Mucosa of rectum (tissue), 2 donors: ENCODE measurements around the gene UNC93B1.

Experiments used
- H3K27ac ChIP-seq, 2 donors: one replicate each; pipeline ENCODE4 v1.7.0; 2013; ENCODE audit warnings: inconsistent platforms in 2 of 2, low read depth in 2 of 2, low read length in 2 of 2
- H3K27me3 ChIP-seq, 2 donors: one replicate each; pipeline ENCODE4 v1.7.0; 2013; ENCODE audit warnings: low read length in 2 of 2; ENCODE audit not compliant: control insufficient read depth in 2 of 2, insufficient read depth in 2 of 2
- H3K36me3 ChIP-seq, 2 donors: one replicate each; pipeline ENCODE4 v1.7.0; 2013; ENCODE audit warnings: low read length in 2 of 2; ENCODE audit not compliant: control insufficient read depth in 2 of 2, insufficient read depth in 2 of 2
- H3K4me1 ChIP-seq, 2 donors: one replicate each; pipeline ENCODE4 v1.7.0; 2013; ENCODE audit warnings: low read length in 2 of 2, mild to moderate bottlenecking in 1 of 2; ENCODE audit not compliant: control insufficient read depth in 2 of 2, insufficient read depth in 2 of 2
- H3K4me3 ChIP-seq, 2 donors: one replicate each; pipeline ENCODE4 v1.7.0; 2013; ENCODE audit warnings: low read length in 2 of 2
- H3K9ac ChIP-seq, 2 donors: one replicate each; pipeline ENCODE4 v1.7.0; 2013; ENCODE audit warnings: low read length in 2 of 2, low read depth in 1 of 2, mild to moderate bottlenecking in 1 of 2
- H3K9me3 ChIP-seq, 2 donors: one replicate each; pipeline ENCODE4 v1.7.0; 2013; ENCODE audit warnings: low read length in 2 of 2; ENCODE audit not compliant: control insufficient read depth in 2 of 2
- donor health status: healthy.
- donor health status: Normal muscosa, but diverticular disease.

The UNC93B1 gene

GRCh38 chr11:68039526-68040086, 35.7 kb upstream of the UNC93B1 start:
- peak overlapping the region; percentile 90 for H3K27ac ChIP-seq
- no peaks in the 10 kb centered on the region for H3K9me3 ChIP-seq
- H3K9ac ChIP-seq = peak overlapping the region; percentile 87 to 97
- peak overlapping the region; percentile 80 to 84 for H3K4me3 ChIP-seq
- peaks cover 31 to 36% of the 10 kb centered on the region in 2 donors for H3K4me1 ChIP-seq
- H3K27me3 ChIP-seq = no peaks in the 10 kb centered on the region
- H3K36me3 ChIP-seq = peaks cover 4 to 12% of the 10 kb centered on the region in 2 donors

- H3K9me3 ChIP-seq = no peaks in the 10 kb centered on the region
- H3K9ac ChIP-seq = peak within 1 kb of the TSS; percentile 87 to 97
- peak within 1 kb of the TSS; percentile 90 for H3K27ac ChIP-seq
- no peaks in the 10 kb centered on the region for H3K27me3 ChIP-seq
- peak within 1 kb of the TSS; percentile 80 to 84 for H3K4me3 ChIP-seq
- H3K36me3 ChIP-seq = peaks cover 5 to 11% of the 10 kb centered on the region in 2 donors
- H3K4me1 ChIP-seq = peaks cover 31 to 36% of the 10 kb centered on the region in 2 donors
Measured at GRCh38 chr11:68038718-68039525, 35.0 kb upstream of the UNC93B1 start, which contains the start of gene TCIRG1. TSS of gene TCIRG1 (plus strand) at chr11:68039025. CDS start at chr11:68041272, 2,247 bp downstream.

- H3K4me3 ChIP-seq = peak overlapping the region; percentile 80 to 84
- peak overlapping the region; percentile 90 for H3K27ac ChIP-seq
- H3K9me3 ChIP-seq = no peaks in the 10 kb centered on the region
- peak overlapping the region; percentile 87 to 97 for H3K9ac ChIP-seq
- H3K4me1 ChIP-seq = peaks cover 31 to 36% of the 10 kb centered on the region in 2 donors
- peaks cover 11% of the 10 kb centered on the region in 2 donors for H3K36me3 ChIP-seq
- no peaks in the 10 kb centered on the region for H3K27me3 ChIP-seq
Measured at GRCh38 chr11:68038226-68038717, 34.4 kb upstream of the UNC93B1 start.

- Histone ChIP-seq H3K9me3 (no peaks in the 10 kb centered on the region), H3K27me3 (no peaks in the 10 kb centered on the region), H3K4me3 (no peak overlapping the region), H3K9ac (peak overlapping the region in 1 of 2 donors; percentile 97), H3K4me1 (peaks cover 31 to 36% of the 10 kb centered on the region in 2 donors), H3K36me3 (peaks cover 8 to 13% of the 10 kb centered on the region in 2 donors), H3K27ac (peak overlapping the region; percentile 90)
Measured at GRCh38 chr11:68037411-68038225, 33.7 kb upstream of the UNC93B1 start.

GRCh38 chr11:68036717-68037239, 32.9 kb upstream of the UNC93B1 start:
- peak overlapping the region in 1 of 2 donors; percentile 35 for H3K4me3 ChIP-seq
- no peaks in the 10 kb centered on the region for H3K9me3 ChIP-seq
- H3K36me3 ChIP-seq = peaks cover 8 to 16% of the 10 kb centered on the region in 2 donors
- H3K4me1 ChIP-seq = peaks cover 35 to 41% of the 10 kb centered on the region in 2 donors
- no peaks in the 10 kb centered on the region for H3K27me3 ChIP-seq
- H3K27ac ChIP-seq = peak overlapping the region; percentile 72 to 90
- H3K9ac ChIP-seq = peak overlapping the region in 1 of 2 donors; percentile 27

- no peaks in the 10 kb centered on the region for H3K9me3 ChIP-seq
- H3K4me3 ChIP-seq = no peak overlapping the region
- peaks cover 41 to 46% of the 10 kb centered on the region in 2 donors for H3K4me1 ChIP-seq
- H3K27me3 ChIP-seq = no peaks in the 10 kb centered on the region
- peak overlapping the region; percentile 72 to 90 for H3K27ac ChIP-seq
- H3K9ac ChIP-seq = peak overlapping the region in 1 of 2 donors; percentile 27
- H3K36me3 ChIP-seq = peaks cover 8 to 16% of the 10 kb centered on the region in 2 donors
Measured at GRCh38 chr11:68036141-68036716, 32.3 kb upstream of the UNC93B1 start.

- Histone ChIP-seq H3K27me3 (no peaks in the 10 kb centered on the region), H3K9ac (no peak overlapping the region), H3K4me3 (no peak overlapping the region), H3K9me3 (no peaks in the 10 kb centered on the region), H3K4me1 (peaks cover 37 to 44% of the 10 kb centered on the region in 2 donors), H3K36me3 (peaks cover 8 to 16% of the 10 kb centered on the region in 2 donors), H3K27ac (no peak overlapping the region)
Measured at GRCh38 chr11:68035266-68035876, 31.5 kb upstream of the UNC93B1 start.

GRCh38 chr11:68033708-68034045, 29.8 kb upstream of the UNC93B1 start:
- H3K27ac ChIP-seq = no peak overlapping the region
- H3K4me1 ChIP-seq = peaks cover 32 to 34% of the 10 kb centered on the region in 2 donors

More at GRCh38 chr11:68033708-68034045, 29.8 kb upstream of the UNC93B1 start:
- Histone ChIP-seq H3K36me3 (peaks cover 8 to 16% of the 10 kb centered on the region in 2 donors), H3K9ac (no peak overlapping the region), H3K4me3 (no peak overlapping the region), H3K27me3 (no peaks in the 10 kb centered on the region), H3K9me3 (no peaks in the 10 kb centered on the region)
